Muscle of arm (tissue), 12 donors: ENCODE results near the gene PRKCE. TPM values are rescaled to one million over a fixed set of nuclear protein-coding genes. Genes with fewer than 3 reads are reported as not detected.

ENCODE experiments used
- DNase-seq: peaks from one replicate; pipeline ENCODE4 v3.0.0-alpha.2; 2013
- polyA plus RNA-seq, 12 donors: library from polyadenylated mRNA; unstranded; fragments of 120-200 nt; gene quantifications; one replicate each; pipeline ENCODE4 v1.2.1, GENCODE V29; 2013; ENCODE audit not compliant: insufficient read length in 12 of 12

PRKCE gene
- polyA plus RNA-seq, 12 donors: 4.5 to 17.3 (median 5.4) TPM; not detected in 1

GRCh38 chr2:45753381-45753780, 101.9 kb downstream of the PRKCE start:
- DNase-seq: no peak

- no peak for DNase-seq
These were observed 102.9 kb downstream of the PRKCE start for GRCh38 chr2:45754131-45755010.

GRCh38 chr2:45755585-45756335, 104.3 kb downstream of the PRKCE start:
- no peak for DNase-seq

- no peak for DNase-seq
These were observed 106.5 kb downstream of the PRKCE start for GRCh38 chr2:45758018-45758417.

GRCh38 chr2:45759310-45759851, 107.9 kb downstream of the PRKCE start:
- DNase-seq: peak; percentile 72

- no peak for DNase-seq
These were observed 110.2 kb downstream of the PRKCE start for GRCh38 chr2:45761635-45762034.

- DNase-seq: no peak
These were observed 111.8 kb downstream of the PRKCE start for GRCh38 chr2:45763255-45763654.

- no peak for DNase-seq
These were observed 112.3 kb downstream of the PRKCE start for GRCh38 chr2:45763797-45764196.

- DNase-seq: peak; percentile 22
These were observed 113.7 kb downstream of the PRKCE start for GRCh38 chr2:45765007-45765727.

GRCh38 chr2:45765728-45766254, 114.3 kb downstream of the PRKCE start:
- peak; percentile 35 for DNase-seq

- DNase-seq: no peak
These were observed 116.7 kb downstream of the PRKCE start for GRCh38 chr2:45768208-45768607.

- no peak for DNase-seq
These were observed 117.6 kb downstream of the PRKCE start for GRCh38 chr2:45769056-45769455.

GRCh38 chr2:45769854-45770576, 118.5 kb downstream of the PRKCE start:
- DNase-seq: no peak

GRCh38 chr2:45770811-45771210, 119.3 kb downstream of the PRKCE start:
- DNase-seq: no peak

- DNase-seq: peak; percentile 85
These were observed 119.8 kb downstream of the PRKCE start for GRCh38 chr2:45771261-45771660.

GRCh38 chr2:45772038-45772437, 120.6 kb downstream of the PRKCE start:
- no peak for DNase-seq

- DNase-seq: no peak
These were observed 122.4 kb downstream of the PRKCE start for GRCh38 chr2:45773909-45774308.

- DNase-seq: no peak
These were observed 123.3 kb downstream of the PRKCE start for GRCh38 chr2:45774688-45775244.

- DNase-seq: peak; percentile 32
These were observed 124.9 kb downstream of the PRKCE start for GRCh38 chr2:45776160-45776955.
